GM13977 (cell line): Measurements from ENCODE around the gene CCDC198.

Source experiments
- DNase-seq: peaks from one replicate; pipeline ENCODE4 v3.0.0; 2012; ENCODE audit warnings: low spot score
- CTCF ChIP-seq: IDR thresholded peaks from 2 replicates; pipeline ENCODE4 v1.5.1; 2012; ENCODE audit warnings: mild to moderate bottlenecking, control low read depth; ENCODE audit not compliant: insufficient read depth; ENCODE audit errors: extremely low read depth, missing control alignments
- in situ Hi-C: fragments of 300-500 bp; cut with MboI; formaldehyde crosslinking; loops from one replicate; pipeline ENCODE4 v1.12.0; 2022; ENCODE audit warnings: low sequenced_read_pairs, low pct_unique_long_range_greater_than_20kb, mixed read lengths, inconsistent platforms; ENCODE audit not compliant: unreplicated experiment

Gene CCDC198

GRCh38 chr14:57461777-57462320 lies 31.8 kb downstream of the CCDC198 start:
- no peak for DNase-seq
- no peak for TF ChIP-seq CTCF
- in situ Hi-C loops: no loop called here

- no peak for DNase-seq
- in situ Hi-C loops: no loop called here
- TF ChIP-seq CTCF: no peak
These were observed 57.7 kb downstream of the CCDC198 start for GRCh38 chr14:57435923-57436322.

DNA sequence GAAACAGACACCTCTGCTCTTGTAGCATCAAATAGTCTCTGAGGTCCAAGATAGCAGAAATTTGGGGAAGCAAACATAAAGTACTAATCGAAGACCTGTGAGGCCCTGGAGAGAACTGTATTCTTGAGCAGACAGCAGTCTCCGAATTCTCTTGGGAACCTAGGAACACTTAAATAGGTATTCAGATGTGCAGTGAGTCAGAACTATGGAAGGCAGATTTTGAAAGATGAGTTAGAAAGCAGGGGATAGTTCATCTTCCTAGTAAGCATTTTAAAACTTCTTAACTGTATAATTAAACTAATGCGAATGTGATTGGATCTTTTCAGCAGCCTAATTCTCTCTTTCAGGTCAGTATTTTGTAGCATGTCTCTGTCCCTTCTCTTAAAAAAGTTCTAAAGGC lies 72.7 kb downstream of the CCDC198 start:
- TF ChIP-seq CTCF: no peak
- in situ Hi-C loops: no loop called here
- DNase-seq: no peak

DNA sequence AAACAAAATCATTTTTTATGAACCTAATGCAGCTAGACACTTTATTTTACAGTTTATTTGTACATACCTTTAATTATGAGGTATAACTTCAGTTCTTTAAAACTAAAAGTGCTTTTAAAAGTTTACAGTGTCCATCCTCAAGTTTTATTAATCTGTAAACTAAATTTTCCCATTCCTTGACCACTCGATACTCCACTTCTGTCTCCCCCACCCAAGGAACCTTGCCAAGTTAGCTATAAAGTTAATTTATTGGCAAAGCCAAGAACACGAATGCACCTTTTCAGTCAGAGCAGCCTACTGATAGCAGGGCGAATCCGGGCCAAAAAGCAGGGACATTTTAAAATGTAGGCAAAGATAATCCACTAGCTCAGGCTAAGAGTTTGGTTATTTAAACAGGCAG lies 73.6 kb downstream of the CCDC198 start:
- in situ Hi-C loops: no loop called here
- no peak for DNase-seq
- no peak for TF ChIP-seq CTCF
